ENCODE measurements around the gene TRAF1. TPM values are rescaled to one million over a fixed set of nuclear protein-coding genes. Genes with fewer than 3 reads are reported as not detected.
A peak's percentile ranks its signal among the peaks of the same experiment; 100 is the strongest.

Gene TRAF1
- total RNA-seq, 1 donor from 2014 or later, result 4.1 TPM

DNA sequence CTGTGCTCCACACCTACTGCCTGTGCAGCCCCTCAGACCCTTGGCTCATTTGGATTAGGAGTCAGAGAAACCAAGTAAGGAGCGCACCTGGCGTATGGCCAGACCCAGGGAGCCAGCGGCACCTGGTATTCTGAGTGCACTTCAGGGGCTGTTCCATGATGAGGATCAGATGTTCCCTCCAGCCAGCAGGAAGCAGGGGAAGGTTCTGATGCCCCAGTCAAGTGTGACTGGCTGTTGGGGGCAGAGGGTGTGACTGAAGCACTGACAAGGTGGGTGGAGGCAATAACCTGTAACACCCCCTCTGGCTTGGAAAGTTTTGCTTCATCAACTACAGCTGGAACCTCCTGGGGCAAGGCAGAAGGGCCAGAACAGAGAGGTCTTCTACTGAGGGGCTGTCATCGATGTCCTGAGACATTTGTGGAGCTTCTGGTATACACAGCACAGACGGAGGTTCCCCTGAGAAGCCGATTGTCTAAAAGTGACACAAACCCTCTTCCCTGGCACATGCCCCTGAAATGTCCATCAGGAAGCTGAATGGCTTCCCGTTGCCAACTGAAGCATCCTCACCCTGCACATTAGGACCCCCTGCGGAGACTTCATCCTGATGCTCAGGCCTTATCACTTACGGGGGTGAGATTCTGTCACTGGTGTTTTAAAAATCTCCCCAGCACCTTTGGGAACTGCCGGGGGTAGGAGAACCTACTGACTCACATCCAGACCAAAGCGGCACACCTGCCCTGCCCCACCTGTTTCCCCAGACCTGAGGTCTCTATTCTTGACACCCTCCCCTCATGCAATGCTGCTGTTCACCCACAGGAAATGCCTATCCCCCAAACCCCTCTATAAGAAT, 21.1 kb downstream of the TRAF1 start:
- DNase-seq, result no peak

GRCh38 chr9:120904978-120905301, 21.7 kb downstream of the TRAF1 start:
- no peak for DNase-seq

DNA sequence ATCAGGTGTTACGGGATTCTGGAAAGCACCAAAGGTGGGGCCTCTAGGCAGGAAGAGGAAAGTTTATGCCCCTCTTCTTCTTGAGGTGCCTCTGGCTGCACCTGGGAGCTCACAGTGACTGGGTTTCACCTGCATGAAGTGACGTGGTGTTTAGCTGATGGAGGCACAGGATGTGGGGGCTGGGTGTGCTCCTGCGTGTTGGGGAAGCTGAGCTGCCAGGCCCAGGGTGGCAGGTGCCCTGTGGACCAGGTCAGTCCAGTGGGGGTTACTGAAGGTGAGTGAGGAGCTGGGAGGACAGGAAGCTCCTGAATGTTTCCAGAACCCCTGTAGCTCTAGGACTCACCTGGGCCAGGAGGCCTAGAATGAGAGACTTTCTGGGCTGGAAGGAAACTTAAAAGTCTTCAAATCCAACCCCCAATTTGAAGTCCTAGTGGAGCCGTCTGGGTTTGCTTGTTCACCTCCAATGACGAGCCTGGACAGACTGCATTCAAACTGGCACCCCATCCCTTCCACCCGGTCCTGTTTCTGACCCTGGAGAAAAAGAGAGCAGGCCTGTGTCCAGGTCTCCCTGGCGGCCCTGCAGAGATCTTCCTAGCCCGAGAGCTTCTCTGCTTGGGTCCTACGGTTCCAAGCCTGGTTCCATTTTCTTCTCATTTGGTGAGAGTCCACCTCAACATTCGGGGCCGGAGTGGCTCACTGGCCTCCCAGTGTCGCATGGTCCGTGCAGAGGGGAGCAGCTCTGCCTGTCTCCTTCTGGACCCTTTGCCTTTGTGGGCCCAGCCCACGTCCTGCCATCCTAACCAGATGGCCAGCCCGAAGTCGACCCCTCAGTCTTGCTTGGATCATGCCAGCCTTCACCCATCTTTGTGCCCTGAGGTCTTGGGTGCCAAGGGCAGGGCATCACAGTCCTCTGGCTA, 22.3 kb downstream of the TRAF1 start:
- no peak for DNase-seq

- DNase-seq, result no peak
These were observed 23.7 kb downstream of the TRAF1 start for GRCh38 chr9:120902569-120903535.

DNA sequence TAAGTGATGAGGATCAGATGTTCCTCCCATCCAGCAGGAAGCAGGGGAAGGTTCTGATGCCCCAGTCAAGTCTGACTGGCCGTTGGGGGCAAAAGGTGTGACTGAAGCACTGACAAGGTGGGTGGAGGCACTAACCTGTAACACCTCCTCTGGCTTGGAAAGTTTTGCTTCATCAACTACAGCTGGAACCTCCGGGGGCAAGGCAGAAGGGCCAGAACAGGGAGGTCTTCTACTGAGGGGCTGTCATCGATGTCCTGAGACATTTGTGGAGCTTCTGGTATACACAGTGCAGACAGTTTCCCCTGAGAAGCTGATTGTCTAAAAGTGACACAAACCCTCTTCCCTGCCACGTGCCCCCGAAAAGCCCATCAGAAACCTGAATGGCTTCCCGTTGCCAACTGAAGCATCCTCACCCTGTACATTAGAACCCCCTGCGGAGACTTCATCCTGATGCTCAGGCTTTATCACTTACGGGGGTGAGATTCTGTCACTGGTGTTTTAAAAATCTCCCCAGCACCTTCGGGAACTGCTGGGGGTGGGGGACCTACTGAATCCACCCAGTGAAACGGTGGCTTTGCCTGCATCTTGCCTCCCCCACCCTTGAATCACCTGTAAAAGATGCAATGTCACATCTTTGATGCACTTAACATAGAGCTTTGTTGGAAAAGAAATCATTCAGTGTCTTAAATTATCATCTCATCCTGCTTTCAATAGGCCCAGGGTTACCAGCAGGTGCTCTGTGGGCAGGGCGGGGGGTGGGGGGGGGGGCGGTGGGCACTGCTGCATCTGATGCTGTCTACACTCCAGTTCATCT, 24.6 kb downstream of the TRAF1 start:
- no peak for DNase-seq

- DNase-seq, result no peak
These were observed 25.8 kb downstream of the TRAF1 start for GRCh38 chr9:120900824-120901223.

DNA sequence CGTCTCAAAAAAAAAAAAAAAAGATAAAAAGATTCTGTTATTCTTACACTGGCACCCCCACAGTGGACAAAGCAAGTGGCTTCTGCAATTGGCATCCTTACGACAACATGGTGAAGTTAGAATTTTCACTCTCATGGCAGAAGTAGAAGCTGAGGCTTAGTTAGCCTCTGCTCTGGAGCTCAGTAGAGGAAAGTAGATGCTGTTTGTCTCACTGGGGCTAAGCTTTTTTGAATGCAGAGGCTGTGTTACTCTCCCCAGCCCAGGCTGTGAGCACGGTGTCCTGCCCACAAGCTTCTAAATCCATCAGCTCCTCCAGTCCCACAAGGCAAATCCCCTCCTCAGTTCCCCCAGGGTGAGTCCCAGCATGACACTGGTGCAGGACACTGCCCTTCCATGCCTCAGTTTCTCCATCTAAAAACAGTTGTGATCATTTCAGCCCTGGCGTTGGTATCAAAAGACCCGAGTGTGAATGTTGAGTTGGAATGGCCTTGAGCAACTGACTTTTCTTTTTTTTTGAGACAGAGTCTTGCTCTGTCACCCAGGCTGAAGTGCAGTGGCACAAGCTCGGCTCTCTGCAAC, 27.0 kb downstream of the TRAF1 start:
- no peak for DNase-seq

- DNase-seq, result no peak
These were observed 28.2 kb downstream of the TRAF1 start for GRCh38 chr9:120898396-120898795.

DNA sequence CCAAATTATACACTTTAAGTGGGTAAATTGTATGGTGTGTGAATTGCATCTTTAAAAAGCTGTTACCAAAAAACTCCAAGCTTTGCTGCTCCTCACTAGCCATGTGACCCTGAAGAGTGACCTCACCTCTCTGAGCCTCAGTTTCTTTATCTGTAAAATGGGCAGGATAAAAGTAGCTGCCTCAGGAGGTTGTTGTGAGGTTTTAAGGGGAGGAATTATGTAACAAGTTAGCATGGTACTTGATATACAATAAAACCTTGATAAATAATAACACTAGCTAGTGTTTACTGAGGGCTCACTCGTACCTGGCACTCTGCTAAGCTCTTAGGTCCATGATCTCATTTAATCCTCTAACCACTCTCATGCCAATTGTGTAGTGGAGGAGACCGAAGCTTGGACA, 30.6 kb downstream of the TRAF1 start:
- no peak for DNase-seq

- DNase-seq, result peak; percentile 67
These were observed 32.1 kb downstream of the TRAF1 start for GRCh38 chr9:120894321-120895148.

DNA sequence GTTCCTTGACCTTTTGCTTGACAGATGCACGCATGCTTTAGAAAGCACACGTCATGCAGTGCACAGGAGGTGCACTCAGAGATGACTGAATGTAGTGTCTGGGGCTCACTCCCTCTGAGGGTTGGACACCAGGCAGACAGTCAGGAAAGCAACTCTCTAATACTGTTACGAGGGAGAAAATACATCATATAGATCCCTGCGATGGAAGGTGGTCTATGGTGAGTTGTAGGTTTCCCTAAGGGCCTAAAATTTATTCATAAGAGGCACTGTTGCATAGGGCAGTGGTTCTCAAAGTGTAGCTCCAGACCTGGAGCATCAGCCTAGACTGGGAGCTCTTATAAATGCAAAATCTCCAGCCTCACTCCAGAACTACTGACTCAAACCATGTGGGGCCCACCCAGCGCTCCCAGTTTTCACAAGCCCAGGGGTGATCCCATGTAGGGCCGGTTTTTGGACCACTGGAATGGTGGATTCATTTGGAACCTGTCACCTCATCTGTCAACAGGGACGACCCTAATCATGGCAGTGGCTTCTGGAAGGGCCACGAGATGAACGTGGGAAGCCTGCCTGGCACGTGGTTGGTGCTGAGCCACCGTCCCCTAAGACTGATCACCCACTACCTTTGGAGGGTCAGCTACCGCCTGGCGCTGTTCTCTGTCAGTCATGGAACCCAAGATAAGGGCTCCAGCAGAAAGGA, 32.8 kb downstream of the TRAF1 start:
- no peak for DNase-seq

- DNase-seq, result no peak
These were observed 33.6 kb downstream of the TRAF1 start for GRCh38 chr9:120892748-120893610.

- no peak for DNase-seq
These were observed 34.5 kb downstream of the TRAF1 start for GRCh38 chr9:120891884-120892747.

DNA sequence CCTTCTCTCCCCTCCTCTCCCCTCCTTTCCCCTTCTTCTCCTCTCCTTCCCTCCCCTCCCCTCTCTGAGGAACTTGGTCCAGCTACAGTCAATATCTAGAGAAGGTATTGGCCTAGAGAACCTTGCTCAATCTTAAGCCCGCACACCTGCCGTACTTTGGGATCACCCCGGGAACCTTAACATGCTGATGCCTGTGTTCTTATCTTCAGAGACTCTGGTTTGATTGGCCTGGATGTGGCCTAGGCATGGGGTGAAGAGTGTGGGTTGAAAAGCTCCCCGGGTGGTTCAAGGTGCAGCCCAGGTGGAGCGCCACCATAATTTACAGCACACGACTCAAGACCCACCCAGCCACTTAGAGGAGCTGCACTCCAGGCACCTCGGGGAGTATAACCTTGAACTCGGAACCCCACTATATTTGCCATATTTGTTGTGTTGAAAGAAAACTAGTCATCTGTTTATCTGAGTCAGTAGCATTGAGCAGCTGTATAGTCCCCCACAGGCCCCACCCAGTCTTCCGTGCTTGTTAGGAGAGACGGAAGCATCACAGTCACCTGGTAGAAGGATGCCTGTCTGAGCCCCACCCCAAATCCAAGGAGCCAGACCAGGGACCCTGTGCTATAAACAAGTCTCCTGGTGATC, 35.2 kb downstream of the TRAF1 start:
- DNase-seq, result no peak

DNA sequence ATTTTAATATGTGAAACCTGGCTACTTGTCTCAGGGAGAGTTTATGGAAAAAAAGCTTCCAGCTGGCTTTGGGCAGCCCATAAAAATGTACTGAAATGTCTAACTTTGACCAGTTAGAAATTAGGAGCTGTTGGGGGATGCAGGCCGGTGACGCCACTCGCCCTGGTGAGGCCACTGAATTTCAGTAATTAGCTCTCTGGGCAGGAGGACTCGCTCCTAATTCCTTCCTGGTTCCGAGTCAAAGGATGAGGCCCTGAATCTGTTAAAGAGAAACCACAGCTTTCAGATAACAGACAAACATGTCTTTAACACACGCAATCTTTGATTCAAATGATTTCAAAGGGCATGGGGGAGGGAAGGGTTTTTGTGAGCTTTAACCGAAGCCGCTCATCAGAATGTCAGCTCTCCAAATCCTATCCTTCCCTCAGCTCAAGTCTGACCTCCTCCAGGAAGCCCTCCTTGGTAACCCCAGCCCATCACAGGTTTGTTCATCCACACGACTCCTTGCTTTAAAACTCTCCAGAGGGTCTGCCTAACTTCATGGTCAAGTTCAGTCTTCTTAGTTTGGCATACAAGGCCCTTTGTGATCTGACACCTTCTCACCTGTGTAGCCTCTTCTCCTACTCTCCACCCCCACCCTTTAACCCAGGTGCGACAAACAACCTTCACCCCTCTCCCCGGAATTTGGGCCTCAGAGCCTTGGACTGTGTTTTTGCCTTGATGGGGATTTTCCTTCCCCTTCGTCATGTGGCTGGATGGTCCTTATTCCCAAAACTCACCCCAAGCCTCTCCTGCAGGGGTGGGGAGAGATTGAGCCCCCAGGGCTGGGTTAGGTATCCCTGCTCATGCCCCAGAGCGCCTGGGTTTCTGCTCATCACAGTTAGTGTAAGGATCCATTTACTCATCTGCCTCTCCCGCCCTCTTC, 36.0 kb downstream of the TRAF1 start:
- no peak for DNase-seq
